Tibial nerve (tissue), 4 donors: ENCODE data around the gene GPANK1. TPM values are rescaled to one million over a fixed set of nuclear protein-coding genes. Genes with fewer than 3 reads are reported as not detected.

Source experiments
- DNase-seq, 2 donors: peaks; one replicate each; pipeline ENCODE4 v3.0.0-alpha.2; 2019; ENCODE audit warnings: low spot score in 2 of 2
- H3K27ac ChIP-seq, 4 donors: fragments of 200-600 bp; sonication (generic) in 3 of 4; one replicate each; pipeline ENCODE4 v1.5.1; 2017 to 2019; ENCODE audit warnings: mild to moderate bottlenecking in 1 of 4
- H3K27me3 ChIP-seq, 2 donors: fragments of 200-600 bp; sonication (generic) in 1 of 2; one replicate each; pipeline versions ENCODE4 v1.5.1 to v1.6.0; 2017 to 2019
- H3K36me3 ChIP-seq, 3 donors: fragments of 200-600 bp; sonication (generic); one replicate each; pipeline ENCODE4 v1.5.1; 2018 to 2019
- H3K4me1 ChIP-seq, 4 donors: fragments of 200-600 bp; sonication (generic) in 3 of 4; one replicate each; pipeline ENCODE4 v1.5.1; 2017 to 2019
- H3K4me3 ChIP-seq, 4 donors: fragments of 200-600 bp; sonication (generic) in 3 of 4; one replicate each; pipeline ENCODE4 v1.5.1; 2017 to 2019; ENCODE audit warnings: mild to moderate bottlenecking in 1 of 4, moderate library complexity in 1 of 4
- H3K9me3 ChIP-seq, 4 donors: fragments of 200-600 bp; sonication (generic) in 3 of 4; one replicate each; pipeline ENCODE4 v1.5.1; 2017 to 2019
- CTCF ChIP-seq, 5 experiments: fragments of 200-600 bp in 3 of 5; fragments of 450-650 bp in 2 of 5; sonication (generic) in 3 of 5; IDR thresholded peaks; one replicate each; pipeline ENCODE4 v1.5.1; 2016 to 2019; ENCODE audit warnings: antibody characterized with exemption in 5 of 5, mild to moderate bottlenecking in 3 of 5, moderate library complexity in 2 of 5
- EP300 ChIP-seq, 2 donors: sonication (generic); formaldehyde crosslinking; IDR thresholded peaks; one replicate each; pipeline ENCODE4 v1.6.1; 2017; ENCODE audit warnings: antibody characterized with exemption in 2 of 2, mild to moderate bottlenecking in 1 of 2
- POLR2A ChIP-seq, 2 donors: fragments of 450-650 bp; IDR thresholded peaks; one replicate each; pipeline ENCODE4 v1.6.1; 2017; ENCODE audit warnings: antibody characterized with exemption in 2 of 2, mild to moderate bottlenecking in 2 of 2, moderate library complexity in 2 of 2
- WGBS, 2 donors: methylation state at CpG; one replicate each; pipeline ENCODE4 v1.1.5; 2018; 5-methylcytosine and 5-hydroxymethylcytosine counted together
- total RNA-seq, 4 donors: library from RNA; depleted of rRNA; stranded (reverse); fragments of >200 nt; gene quantifications; one replicate each; pipeline ENCODE4 v1.1.0, GENCODE V29; 2016

The GPANK1 gene
- total RNA-seq, 4 donors from 2014 or later: 18.8 to 30.0 (median 26.5) TPM

DNA sequence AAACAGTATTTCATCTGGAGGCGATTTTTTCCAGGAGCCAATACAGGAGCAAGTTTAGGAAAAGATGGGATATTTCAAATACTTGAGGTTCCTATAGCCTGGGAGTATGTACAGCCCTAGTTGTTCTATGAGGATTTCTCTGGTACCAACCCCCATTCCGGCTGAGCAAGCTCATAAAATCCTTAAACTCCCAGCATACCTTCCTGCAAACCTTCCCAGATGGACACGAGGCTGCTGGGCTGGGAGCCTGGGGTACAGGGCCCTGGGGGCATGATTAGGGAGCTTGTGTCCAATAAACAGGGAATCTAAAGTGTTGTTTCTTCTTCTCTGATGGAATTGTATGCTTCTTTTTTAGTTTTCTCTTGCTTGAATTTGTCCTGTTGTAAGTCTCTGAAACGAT is 42.8 kb downstream of the GPANK1 start:
- no peak for DNase-seq
- Histone ChIP-seq H3K4me3 (peak overlapping the region; percentile 82 to 100 (median 94)), H3K36me3 (peaks cover 5 to 40% (median 27%) of the 10 kb centered on the region in 3 donors), H3K27ac (peak overlapping the region; percentile 92 to 98 (median 98)), H3K9me3 (no peaks in the 10 kb centered on the region), H3K4me1 (peaks cover 0 to 23% (median 15%) of the 10 kb centered on the region in 4 donors), H3K27me3 (no peaks in the 10 kb centered on the region)
- 21 to 25% methylated on average over 4 of the region's 4 CpGs for WGBS, 2 donors
- TF ChIP-seq POLR2A (IDR thresholded peaks at IDR 0.05) (no peak), CTCF (IDR thresholded peaks at IDR 0.05) (no peak), EP300 (IDR thresholded peaks at IDR 0.05) (no peak)

DNA sequence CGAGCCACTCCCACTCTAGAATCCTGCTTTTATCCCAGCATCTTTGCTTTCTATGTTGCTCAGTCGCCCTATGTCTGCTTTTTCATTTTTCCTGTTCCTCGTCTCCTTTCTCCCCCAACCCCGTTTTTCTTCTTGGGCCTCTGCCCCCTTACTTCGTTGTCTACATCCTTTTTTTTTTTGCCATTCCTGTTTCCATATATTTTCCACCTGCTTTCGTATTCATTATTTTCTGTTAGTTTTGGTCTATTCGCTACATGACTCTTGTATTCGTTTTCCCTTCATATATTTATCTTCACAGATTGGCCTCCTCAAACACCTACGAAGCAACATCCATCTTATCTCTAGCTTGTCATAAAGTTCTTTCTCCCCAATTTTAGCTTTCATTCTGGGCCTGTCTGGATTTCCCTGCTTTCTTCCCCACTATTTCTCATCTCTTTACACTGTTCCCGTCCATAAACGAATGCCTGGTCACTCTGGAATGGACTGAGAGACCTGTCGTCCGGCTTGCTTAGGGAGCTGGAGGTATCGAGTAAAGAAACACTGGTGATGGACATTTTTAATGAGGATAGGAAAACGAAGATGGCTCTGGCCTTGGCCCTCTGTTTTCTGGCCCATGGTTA is 43.4 kb downstream of the GPANK1 start:
- TF ChIP-seq POLR2A (IDR thresholded peaks at IDR 0.05) (no peak), CTCF (IDR thresholded peaks at IDR 0.05) (no peak), EP300 (IDR thresholded peaks at IDR 0.05) (no peak)
- no peak for DNase-seq
- peak overlapping the region; percentile 92 to 98 (median 98) for H3K27ac ChIP-seq
- H3K27me3 ChIP-seq: no peaks in the 10 kb centered on the region
- peaks cover 0 to 23% (median 15%) of the 10 kb centered on the region in 4 donors for H3K4me1 ChIP-seq
- H3K4me3 ChIP-seq: peak overlapping the region; percentile 82 to 100 (median 94)
- 7% methylated on average over 15 of the region's 15 CpGs for WGBS, 2 donors
- peaks cover 5 to 35% (median 22%) of the 10 kb centered on the region in 3 donors for H3K36me3 ChIP-seq
- no peaks in the 10 kb centered on the region for H3K9me3 ChIP-seq

- Histone ChIP-seq H3K4me3 (peak within 1 kb of the TSS; percentile 82 to 100 (median 94)), H3K9me3 (no peaks in the 10 kb centered on the region), H3K27me3 (no peaks in the 10 kb centered on the region), H3K36me3 (peaks cover 5 to 28% (median 15%) of the 10 kb centered on the region in 3 donors), H3K27ac (peak within 1 kb of the TSS; percentile 92 to 98 (median 98)), H3K4me1 (peaks cover 0 to 23% (median 15%) of the 10 kb centered on the region in 4 donors)
- TF ChIP-seq EP300 (IDR thresholded peaks at IDR 0.05) (peak in 1 of 2 donors; percentile 3), CTCF (IDR thresholded peaks at IDR 0.05) (no peak), POLR2A (IDR thresholded peaks at IDR 0.05) (peak; percentile 46 to 50)
- WGBS, 2 donors: 1 to 4% methylated on average over 32 to 47 of the region's 67 CpGs
- peak; percentile 94 to 98 for DNase-seq
These were observed 44.0 kb downstream of the GPANK1 start, which contains the start of gene PRRC2A for GRCh38 chr6:31620586-31621319. Gene PRRC2A, plus strand, starts transcription at chr6:31620715. Its CDS starts 2,075 bp downstream, at chr6:31622790.

DNA sequence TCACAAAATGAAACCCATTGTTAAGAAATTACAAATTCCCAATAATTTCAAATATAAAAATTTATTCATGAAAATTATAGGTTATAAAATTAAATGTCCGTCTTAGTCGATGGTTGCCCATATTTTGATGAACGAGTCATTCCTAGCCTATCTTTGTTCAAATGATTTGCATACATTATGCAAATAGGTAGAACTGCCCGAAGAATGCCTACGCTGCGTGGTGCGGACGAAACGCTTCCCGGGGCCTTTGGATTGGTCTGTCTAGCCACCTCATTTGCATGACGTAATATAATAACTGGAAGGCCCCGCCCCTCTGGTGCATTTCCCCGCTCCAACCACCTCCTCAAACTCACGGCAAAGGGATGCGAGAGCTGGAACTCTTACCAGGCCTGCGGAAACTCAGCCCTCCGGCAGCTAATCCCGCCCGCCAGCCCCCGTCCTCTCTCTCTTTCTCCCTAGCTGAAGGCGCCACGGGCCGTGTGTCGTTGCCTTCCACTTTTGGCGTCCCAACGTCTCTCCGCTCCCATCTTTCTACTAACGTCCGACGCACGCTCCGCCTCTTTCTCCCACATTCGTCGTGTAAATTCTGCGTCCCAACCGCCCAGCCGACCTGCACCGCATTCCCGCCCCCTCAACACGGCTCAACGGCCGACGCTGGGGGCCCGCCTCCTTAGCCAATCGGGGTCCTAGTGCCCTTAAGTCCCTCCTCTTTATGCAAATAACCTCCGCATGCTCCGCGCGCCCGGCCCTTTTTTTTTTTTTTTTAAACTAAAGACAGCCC is 44.8 kb downstream of the GPANK1 start:
- TF ChIP-seq EP300 (IDR thresholded peaks at IDR 0.05): peak; percentile 52 to 98
- TF ChIP-seq POLR2A (IDR thresholded peaks at IDR 0.05): peak; percentile 93 to 97
- peak in 2 of 5 experiments; percentile 39 to 65 for TF ChIP-seq CTCF (IDR thresholded peaks at IDR 0.05)
- H3K36me3 ChIP-seq: peaks cover under 1 to 21% (median 8%) of the 10 kb centered on the region in 3 donors
- no peaks in the 10 kb centered on the region for H3K27me3 ChIP-seq
- no peaks in the 10 kb centered on the region for H3K9me3 ChIP-seq
- H3K4me1 ChIP-seq: peaks cover 0 to 23% (median 15%) of the 10 kb centered on the region in 4 donors
- DNase-seq: peak; percentile 96
- 0% methylated on average over 50 of the region's 50 CpGs for WGBS, 2 donors
- peak overlapping the region; percentile 92 to 98 (median 98) for H3K27ac ChIP-seq
- H3K4me3 ChIP-seq: peak overlapping the region; percentile 44 to 100 (median 90)
